Aorta (tissue), 5 donors: Measurements from ENCODE around the gene MYLK. TPM values are rescaled to one million over a fixed set of nuclear protein-coding genes. Genes with fewer than 3 reads are reported as not detected.
A peak's percentile ranks its signal among the peaks of the same experiment; 100 is the strongest.

Experiments
- ATAC-seq: fragments of 200-7000 bp; cut with Tn5 transposase; one replicate; pipeline ENCODE4 v1.9.1; 2022; ENCODE audit warnings: moderate library complexity; ENCODE audit not compliant: low FRiP score
- DNase-seq, 2 donors: peaks; one replicate each; pipeline ENCODE4 v3.0.0-alpha.2; 2020
- H3K27ac ChIP-seq, 2 donors: one replicate each; pipeline ENCODE4 v1.5.1; 2013; ENCODE audit warnings: low read length in 2 of 2, mild to moderate bottlenecking in 2 of 2, moderate library complexity in 2 of 2, control low read depth in 1 of 2, inconsistent platforms in 1 of 2, low read depth in 1 of 2
- H3K27me3 ChIP-seq, 2 donors: one replicate each; pipeline ENCODE4 v1.6.1; 2013; ENCODE audit warnings: control low read depth in 1 of 2, low read length in 1 of 2, mild to moderate bottlenecking in 1 of 2, moderate library complexity in 1 of 2; ENCODE audit not compliant: insufficient read depth in 2 of 2, control insufficient read depth in 1 of 2
- H3K36me3 ChIP-seq, 2 donors: one replicate each; pipeline ENCODE4 v1.6.1; 2013; ENCODE audit warnings: control low read depth in 1 of 2, low read length in 1 of 2, mild to moderate bottlenecking in 1 of 2; ENCODE audit not compliant: insufficient read depth in 2 of 2, control insufficient read depth in 1 of 2
- H3K4me1 ChIP-seq, 2 donors: one replicate each; pipeline ENCODE4 v1.6.1; 2013; ENCODE audit warnings: low read length in 2 of 2, control low read depth in 1 of 2, mild to moderate bottlenecking in 1 of 2, moderate library complexity in 1 of 2; ENCODE audit not compliant: insufficient read depth in 2 of 2, control insufficient read depth in 1 of 2
- H3K4me3 ChIP-seq, 2 donors: one replicate each; pipeline ENCODE4 v1.5.1; 2013; ENCODE audit warnings: low read length in 2 of 2, control low read depth in 1 of 2, mild to moderate bottlenecking in 1 of 2
- H3K9me3 ChIP-seq: one replicate; pipeline ENCODE4 v1.6.1; 2013; ENCODE audit warnings: mild to moderate bottlenecking, low read length; ENCODE audit not compliant: control insufficient read depth
- WGBS, 2 donors: extraction: QIAGEN DNeasy Blood & Tissue Kit; methylation state at CpG; one replicate each; pipeline ENCODE4 v1.1.7; 2013; 5-methylcytosine and 5-hydroxymethylcytosine counted together
- intact Hi-C, 2 donors: fragments of 100-400 bp; cut with DNase I; formaldehyde crosslinking; loops; one replicate each; pipeline versions ENCODE4 v1.14.2 to v1.15.0; 2022
- polyA plus RNA-seq, 2 donors: library from polyadenylated mRNA; stranded (reverse); fragments of 200-250 nt; gene quantifications; one replicate each; pipeline ENCODE4 v1.2.3, GENCODE V29; 2013
- total RNA-seq, 2 donors: library from RNA; stranded (reverse); fragmentation: NEBNext Ultra II Directional; extraction: Animal tissue kit (Norgen Biotek cat#: 25700); gene quantifications; one replicate each; pipeline ENCODE4 v1.2.1, GENCODE V29; 2021
- donor health status: healthy with polysubstance abuse.
- donor health status: Bipolar disorder and iron deficiency.
- donor health status: DM: no; HTN: no; CAD: no.
- donor health status: DM: no; HTN: no; CAD: no.
- donor health status: DM: yes; HTN: yes; CAD: no.

Gene MYLK
- total and polyA plus RNA-seq, 4 donors: 134 to 786 (median 314) TPM

DNA sequence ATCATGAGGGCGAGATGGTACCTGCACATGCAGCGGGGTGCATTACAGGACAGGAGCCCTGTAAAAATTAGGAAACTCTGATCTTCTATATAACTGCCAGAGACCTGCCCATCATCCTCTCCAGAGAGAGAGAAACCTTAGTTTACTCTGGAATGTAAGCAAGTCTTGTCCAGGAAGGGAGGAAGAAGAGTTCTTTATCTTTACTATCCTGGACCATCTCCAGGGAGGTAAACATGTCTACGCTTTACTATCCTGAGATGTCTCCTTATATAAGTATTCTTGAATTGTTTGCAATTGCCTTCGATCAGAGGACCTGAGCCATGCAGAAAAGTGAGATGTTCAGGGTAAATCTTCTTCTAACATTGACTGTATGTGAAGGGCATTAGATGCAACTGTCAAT, 286.6 kb downstream of the MYLK start:
- Histone ChIP-seq H3K27ac (no peak overlapping the region), H3K9me3 (no peaks in the 10 kb centered on the region), H3K4me1 (no peaks in the 10 kb centered on the region), H3K27me3 (no peaks in the 10 kb centered on the region), H3K4me3 (no peak overlapping the region), H3K36me3 (peaks cover 0 to 2% of the 10 kb centered on the region in 2 donors)
- 93 to 96% methylated on average over 4 of the region's 4 CpGs for WGBS, 2 donors
- ATAC-seq: no peak
- no peak for DNase-seq
- intact Hi-C loops: no loop called here

- H3K36me3 ChIP-seq: peaks cover 0 to 2% of the 10 kb centered on the region in 2 donors
- no peak for DNase-seq
- no peak for ATAC-seq
- intact Hi-C loops: no loop called here
- no peaks in the 10 kb centered on the region for H3K27me3 ChIP-seq
- no peak overlapping the region for H3K27ac ChIP-seq
- WGBS, 2 donors: 72 to 78% methylated on average over 5 of the region's 5 CpGs
- no peaks in the 10 kb centered on the region for H3K4me1 ChIP-seq
- H3K4me3 ChIP-seq: no peak overlapping the region
- H3K9me3 ChIP-seq: no peaks in the 10 kb centered on the region
Observed at GRCh38 chr3:123595396-123596180, 288.5 kb downstream of the MYLK start.

DNA sequence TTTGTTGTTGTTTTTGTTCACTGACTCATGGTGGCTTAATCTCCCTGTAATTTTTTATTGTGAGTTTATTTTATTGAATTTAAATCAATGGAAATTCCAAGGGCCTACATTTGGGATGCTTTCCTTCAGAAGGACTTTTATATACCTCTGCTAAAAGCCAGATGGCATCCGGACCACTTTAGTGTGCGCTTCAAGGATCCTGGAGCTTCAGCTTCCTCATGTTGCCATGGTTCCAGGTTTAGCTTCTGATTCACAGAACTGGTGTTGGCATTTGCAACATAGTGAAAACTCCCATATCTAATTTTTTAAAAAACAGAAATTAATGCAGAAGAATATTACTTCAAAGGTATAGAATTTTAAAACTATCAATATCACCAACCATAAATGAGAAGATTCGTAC, 290.8 kb downstream of the MYLK start:
- intact Hi-C loops: no loop called here
- ATAC-seq: no peak
- H3K4me3 ChIP-seq: no peak overlapping the region
- peaks cover 0 to 2% of the 10 kb centered on the region in 2 donors for H3K36me3 ChIP-seq
- no peaks in the 10 kb centered on the region for H3K9me3 ChIP-seq
- H3K4me1 ChIP-seq: no peaks in the 10 kb centered on the region
- DNase-seq: no peak
- WGBS, 2 donors: 91 to 93% methylated on average over 3 of the region's 3 CpGs
- H3K27ac ChIP-seq: no peak overlapping the region
- no peaks in the 10 kb centered on the region for H3K27me3 ChIP-seq

DNA sequence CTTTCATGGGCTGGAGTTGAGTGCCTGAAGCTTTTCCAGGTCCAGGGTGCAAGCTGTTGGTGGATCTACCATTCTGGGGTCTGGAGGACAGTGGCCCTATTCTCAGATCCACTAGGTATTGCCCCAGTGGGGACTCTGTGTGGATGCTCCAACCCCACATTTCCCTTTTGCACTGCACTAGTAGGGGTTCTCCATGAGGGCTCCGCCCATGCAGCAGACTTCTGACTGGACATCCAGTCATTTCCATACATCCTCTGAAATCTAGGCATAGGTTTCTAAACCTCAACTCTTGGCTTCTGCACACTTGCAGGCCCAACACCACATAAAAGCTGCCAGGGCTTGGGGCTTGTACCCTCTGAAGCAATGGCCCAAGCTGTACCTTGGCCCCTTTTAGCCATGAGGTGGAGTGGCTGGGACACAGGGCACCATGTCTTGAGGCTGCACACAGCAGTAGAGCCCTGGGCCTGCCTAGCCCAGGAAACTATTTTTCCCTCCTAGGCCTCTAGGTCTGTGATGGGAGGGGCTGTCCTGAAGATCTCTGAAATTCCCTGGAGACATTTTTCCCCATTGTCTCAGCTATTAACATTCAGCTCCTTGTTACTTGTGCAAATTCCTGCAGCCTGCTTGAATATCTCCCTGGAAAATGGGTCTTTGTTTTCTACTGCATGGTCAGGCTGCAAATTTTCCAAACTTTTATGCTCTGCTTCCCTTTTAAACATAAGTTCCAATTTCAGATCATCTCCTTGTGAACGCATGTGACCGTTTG, 293.3 kb downstream of the MYLK start:
- 81 to 97% methylated on average over 3 of the region's 3 CpGs for WGBS, 2 donors
- no peak for ATAC-seq
- Histone ChIP-seq H3K4me1 (no peaks in the 10 kb centered on the region), H3K36me3 (no peaks in the 10 kb centered on the region), H3K9me3 (no peaks in the 10 kb centered on the region), H3K4me3 (no peak overlapping the region), H3K27me3 (no peaks in the 10 kb centered on the region), H3K27ac (no peak overlapping the region)
- intact Hi-C loops: no loop called here
- no peak for DNase-seq

DNA sequence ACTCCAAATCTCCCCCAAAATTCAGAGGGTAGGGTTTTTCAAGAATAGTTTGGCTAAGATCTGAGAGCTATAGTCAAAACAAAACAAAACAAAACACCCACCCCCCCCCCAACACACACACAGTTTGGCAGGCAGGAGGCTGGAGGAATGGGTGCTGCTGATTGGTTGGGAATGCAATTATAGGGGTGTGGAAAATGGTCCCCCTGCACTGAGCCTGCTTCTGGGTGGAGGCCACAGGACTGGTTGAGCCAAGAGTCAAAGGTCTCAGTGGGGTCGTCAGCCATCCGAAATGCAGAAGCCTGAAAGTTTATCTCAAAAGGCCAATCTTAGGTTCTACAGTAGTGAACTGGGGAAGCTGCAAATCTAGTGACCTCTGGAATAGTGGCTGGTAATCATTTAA, 296.7 kb downstream of the MYLK start:
- Histone ChIP-seq H3K9me3 (no peaks in the 10 kb centered on the region), H3K27ac (no peak overlapping the region), H3K36me3 (no peaks in the 10 kb centered on the region), H3K27me3 (no peaks in the 10 kb centered on the region), H3K4me1 (no peaks in the 10 kb centered on the region), H3K4me3 (no peak overlapping the region)
- 63 to 100% methylated on average over 2 of the region's 2 CpGs for WGBS, 2 donors
- DNase-seq (no peak), ATAC-seq (no peak)
- intact Hi-C loops: no loop called here

GRCh38 chr3:123586968-123587367, 297.2 kb downstream of the MYLK start:
- DNase-seq (no peak), ATAC-seq (no peak)
- no peaks in the 10 kb centered on the region for H3K27me3 ChIP-seq
- no peaks in the 10 kb centered on the region for H3K4me1 ChIP-seq
- H3K36me3 ChIP-seq: no peaks in the 10 kb centered on the region
- no peak overlapping the region for H3K4me3 ChIP-seq
- 85% methylated on average over 2 of the region's 2 CpGs for WGBS, 2 donors
- H3K9me3 ChIP-seq: no peaks in the 10 kb centered on the region
- H3K27ac ChIP-seq: no peak overlapping the region
- intact Hi-C loops: no loop called here

DNA sequence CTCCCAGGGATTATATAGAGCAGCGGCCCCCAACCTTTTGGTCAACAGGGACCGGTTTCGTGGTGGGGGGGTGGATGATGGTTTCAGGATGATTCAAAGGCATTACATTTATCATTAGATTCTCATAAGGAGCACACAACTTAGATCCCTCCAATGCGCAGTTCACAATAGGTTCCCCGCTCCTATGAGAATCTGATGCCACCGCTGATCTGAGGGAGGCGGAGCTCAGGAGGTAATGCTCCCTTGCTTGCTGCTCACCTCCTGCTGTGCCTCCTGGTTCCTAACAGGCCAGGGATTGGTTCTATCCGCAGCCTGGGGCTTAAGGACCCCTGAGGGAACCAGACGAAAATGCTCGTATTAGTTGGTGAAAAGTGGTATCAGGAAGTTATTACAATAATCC, 298.0 kb downstream of the MYLK start:
- WGBS, 2 donors: 7% methylated on average over 10 of the region's 10 CpGs
- H3K36me3 ChIP-seq: no peaks in the 10 kb centered on the region
- ATAC-seq (no peak), DNase-seq (peak in 1 of 2 donors; percentile 43)
- no peak overlapping the region for H3K27ac ChIP-seq
- no peaks in the 10 kb centered on the region for H3K9me3 ChIP-seq
- no peaks in the 10 kb centered on the region for H3K27me3 ChIP-seq
- peak overlapping the region; percentile 64 to 74 for H3K4me3 ChIP-seq
- H3K4me1 ChIP-seq: no peaks in the 10 kb centered on the region
- intact Hi-C loops: no loop called here

DNA sequence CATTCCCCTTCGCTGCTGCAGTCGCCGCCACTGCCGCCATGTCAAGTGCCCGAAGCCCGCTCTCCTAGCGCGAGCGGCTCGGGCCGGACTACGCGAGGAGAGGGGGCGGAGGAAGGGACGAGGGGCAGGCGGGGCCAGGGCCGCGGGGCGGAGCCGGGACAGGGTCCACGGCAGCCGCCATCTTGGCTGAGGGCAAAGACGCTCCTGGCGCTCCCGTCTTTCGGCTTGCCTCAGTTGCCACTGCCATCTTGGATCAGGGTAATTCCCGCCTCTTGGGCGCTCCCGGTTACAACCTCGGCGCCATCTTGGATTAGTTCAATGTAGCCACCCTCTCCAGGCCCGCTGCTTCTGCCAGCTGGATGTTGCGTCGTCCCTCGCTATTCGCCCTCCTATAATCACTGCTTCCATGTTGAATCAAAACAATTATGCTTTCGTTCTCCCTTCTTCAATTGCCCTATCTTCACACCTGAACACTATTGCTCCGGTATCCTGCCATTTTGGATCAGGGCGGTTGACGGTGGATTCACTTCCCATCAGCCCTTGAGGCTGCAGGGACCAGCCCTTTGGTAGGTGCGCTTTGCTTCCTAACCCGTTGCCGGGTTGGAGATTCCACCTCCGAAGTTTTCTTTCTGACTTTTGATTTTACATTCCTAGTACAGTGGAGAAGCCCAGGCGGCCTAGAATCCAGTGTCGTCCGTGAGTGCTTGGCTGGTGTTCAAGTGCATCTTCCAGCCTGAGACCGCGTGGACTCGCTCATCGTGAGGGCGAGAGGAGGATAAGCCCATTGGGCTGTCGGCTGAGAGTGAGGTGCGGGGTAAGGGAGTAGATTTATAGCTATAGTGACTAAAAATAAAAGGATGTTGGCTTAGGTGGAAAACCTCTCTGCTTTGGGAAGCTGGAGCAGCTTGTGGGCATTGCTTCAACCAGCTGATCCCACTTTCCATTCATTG, 298.9 kb downstream of the MYLK start, which contains the start of gene HACD2:
TSS of gene HACD2 (minus strand) at position 66 of the 950 bp plus-strand sequence. CDS start at position 40, 26 bp downstream.
- Histone ChIP-seq H3K4me1 (no peaks in the 10 kb centered on the region), H3K27ac (peak within 1 kb of the TSS in 1 of 2 donors; percentile 72), H3K27me3 (no peaks in the 10 kb centered on the region), H3K4me3 (peak within 1 kb of the TSS; percentile 68 to 97), H3K36me3 (no peaks in the 10 kb centered on the region), H3K9me3 (no peaks in the 10 kb centered on the region)
- peak; percentile 99 for ATAC-seq
- intact Hi-C loops: no loop called here
- WGBS, 2 donors: 0 to 1% methylated on average over 46 to 54 of the region's 54 CpGs
- peak; percentile 98 for DNase-seq
